Osteoblast (primary cell): ENCODE data around the gene TEKT2. TPM values are rescaled to one million over a fixed set of nuclear protein-coding genes. Genes with fewer than 3 reads are reported as not detected.

Experiments
- DNase-seq: peaks from one replicate; pipeline ENCODE4 v3.0.0; 2011; ENCODE audit warnings: low spot score, mixed read lengths; ENCODE audit not compliant: insufficient read length; ENCODE audit errors: missing footprints
- H2AFZ ChIP-seq: 2 replicates; pipeline ENCODE4 v1.6.0; 2011; ENCODE audit warnings: mild to moderate bottlenecking, low read length
- H3K27ac ChIP-seq: 2 replicates; pipeline ENCODE4 v1.5.1; 2011; ENCODE audit warnings: mild to moderate bottlenecking, low read depth, low read length, moderate library complexity
- H3K27me3 ChIP-seq: 2 replicates; pipeline ENCODE4 v1.6.0; 2012; ENCODE audit warnings: mild to moderate bottlenecking, control low read depth, inconsistent platforms, low read length, moderate library complexity; ENCODE audit not compliant: insufficient read depth
- H3K36me3 ChIP-seq: 2 replicates; pipeline ENCODE4 v1.5.1; 2011; ENCODE audit warnings: mild to moderate bottlenecking, low read length, control low read depth, moderate library complexity; ENCODE audit not compliant: insufficient read depth
- H3K4me1 ChIP-seq: 2 replicates; pipeline ENCODE4 v1.5.1; 2011; ENCODE audit warnings: mild to moderate bottlenecking, low read length, control low read depth, moderate library complexity; ENCODE audit not compliant: insufficient read depth
- H3K4me2 ChIP-seq: 2 replicates; pipeline ENCODE4 v1.6.0; 2011; ENCODE audit warnings: mild to moderate bottlenecking, low read length; ENCODE audit not compliant: insufficient read depth
- H3K4me3 ChIP-seq: fragments of 200-600 bp; sonication (generic); 3 replicates; pipeline ENCODE4 v1.5.1; 2012; ENCODE audit warnings: mild to moderate bottlenecking, low read length, inconsistent platforms; ENCODE audit not compliant: insufficient read depth
- H3K79me2 ChIP-seq: 2 replicates; pipeline ENCODE4 v1.6.0; 2012; ENCODE audit warnings: mild to moderate bottlenecking, low read length, control low read depth, inconsistent platforms; ENCODE audit not compliant: insufficient read depth
- H3K9me3 ChIP-seq: 2 replicates; pipeline ENCODE4 v1.5.1; 2011; ENCODE audit warnings: low read depth, low read length, control low read depth
- H4K20me1 ChIP-seq: 2 replicates; pipeline ENCODE4 v1.6.0; 2012; ENCODE audit warnings: mild to moderate bottlenecking, low read length, control low read depth; ENCODE audit not compliant: insufficient read depth
- total RNA-seq: library from RNA; depleted of rRNA; stranded (reverse); fragments of >200 nt; gene quantifications from 2 replicates; pipeline ENCODE4 v1.2.3, GENCODE V29; 2012
- TF ChIP-seq, protein P1 (sequence below): IDR thresholded peaks from 2 replicates; pipeline ENCODE4 v1.5.1; 2011; ENCODE audit warnings: mild to moderate bottlenecking, low read depth, low read length, moderate library complexity; ENCODE audit errors: extremely low read depth

TEKT2 gene
- total RNA-seq, 1 donor = not detected

DNA sequence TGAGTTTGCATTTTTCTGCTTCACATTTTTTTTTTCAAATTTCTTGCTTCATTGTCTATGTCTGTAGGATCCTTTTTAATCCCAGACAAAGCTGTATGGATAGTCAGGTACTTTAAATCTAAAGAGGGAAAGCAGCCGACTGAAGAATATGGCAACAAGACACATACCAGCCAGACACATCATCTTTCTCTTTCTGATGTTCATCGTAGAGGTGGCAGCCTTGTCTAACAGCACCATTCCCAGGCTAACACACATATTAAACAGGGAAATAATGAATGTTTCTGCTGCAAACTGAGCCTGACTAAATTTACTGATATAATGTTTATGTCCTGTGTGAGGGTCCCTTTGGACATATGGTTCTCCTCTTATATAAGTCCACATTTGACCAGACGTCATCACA is 3.7 kb upstream of the TEKT2 start:
- H3K79me2 ChIP-seq = no peaks in the 10 kb centered on the region
- H3K27ac ChIP-seq = no peak overlapping the region
- H3K4me1 ChIP-seq = peaks cover 5% of the 10 kb centered on the region
- no peaks in the 10 kb centered on the region for H4K20me1 ChIP-seq
- TF ChIP-seq, protein P1, sequence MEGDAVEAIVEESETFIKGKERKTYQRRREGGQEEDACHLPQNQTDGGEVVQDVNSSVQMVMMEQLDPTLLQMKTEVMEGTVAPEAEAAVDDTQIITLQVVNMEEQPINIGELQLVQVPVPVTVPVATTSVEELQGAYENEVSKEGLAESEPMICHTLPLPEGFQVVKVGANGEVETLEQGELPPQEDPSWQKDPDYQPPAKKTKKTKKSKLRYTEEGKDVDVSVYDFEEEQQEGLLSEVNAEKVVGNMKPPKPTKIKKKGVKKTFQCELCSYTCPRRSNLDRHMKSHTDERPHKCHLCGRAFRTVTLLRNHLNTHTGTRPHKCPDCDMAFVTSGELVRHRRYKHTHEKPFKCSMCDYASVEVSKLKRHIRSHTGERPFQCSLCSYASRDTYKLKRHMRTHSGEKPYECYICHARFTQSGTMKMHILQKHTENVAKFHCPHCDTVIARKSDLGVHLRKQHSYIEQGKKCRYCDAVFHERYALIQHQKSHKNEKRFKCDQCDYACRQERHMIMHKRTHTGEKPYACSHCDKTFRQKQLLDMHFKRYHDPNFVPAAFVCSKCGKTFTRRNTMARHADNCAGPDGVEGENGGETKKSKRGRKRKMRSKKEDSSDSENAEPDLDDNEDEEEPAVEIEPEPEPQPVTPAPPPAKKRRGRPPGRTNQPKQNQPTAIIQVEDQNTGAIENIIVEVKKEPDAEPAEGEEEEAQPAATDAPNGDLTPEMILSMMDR = no peak
- H3K4me2 ChIP-seq = no peak overlapping the region
- H3K27me3 ChIP-seq = no peaks in the 10 kb centered on the region
- no peak overlapping the region for H2AFZ ChIP-seq
- DNase-seq = peak; percentile 34
- H3K4me3 ChIP-seq = no peak overlapping the region
- H3K9me3 ChIP-seq = no peaks in the 10 kb centered on the region
- no peaks in the 10 kb centered on the region for H3K36me3 ChIP-seq

- Histone ChIP-seq H3K4me2 (no peak overlapping the region), H3K27me3 (no peaks in the 10 kb centered on the region), H3K79me2 (no peaks in the 10 kb centered on the region), H2AFZ (no peak overlapping the region), H3K4me3 (no peak overlapping the region), H3K36me3 (no peaks in the 10 kb centered on the region), H3K4me1 (peaks cover 5% of the 10 kb centered on the region), H3K27ac (no peak overlapping the region), H3K9me3 (no peaks in the 10 kb centered on the region), H4K20me1 (no peaks in the 10 kb centered on the region)
- TF ChIP-seq, protein P1 = no peak
- DNase-seq = peak; percentile 8
Observed at GRCh38 chr1:36080801-36081200, 3.1 kb upstream of the TEKT2 start.

DNA sequence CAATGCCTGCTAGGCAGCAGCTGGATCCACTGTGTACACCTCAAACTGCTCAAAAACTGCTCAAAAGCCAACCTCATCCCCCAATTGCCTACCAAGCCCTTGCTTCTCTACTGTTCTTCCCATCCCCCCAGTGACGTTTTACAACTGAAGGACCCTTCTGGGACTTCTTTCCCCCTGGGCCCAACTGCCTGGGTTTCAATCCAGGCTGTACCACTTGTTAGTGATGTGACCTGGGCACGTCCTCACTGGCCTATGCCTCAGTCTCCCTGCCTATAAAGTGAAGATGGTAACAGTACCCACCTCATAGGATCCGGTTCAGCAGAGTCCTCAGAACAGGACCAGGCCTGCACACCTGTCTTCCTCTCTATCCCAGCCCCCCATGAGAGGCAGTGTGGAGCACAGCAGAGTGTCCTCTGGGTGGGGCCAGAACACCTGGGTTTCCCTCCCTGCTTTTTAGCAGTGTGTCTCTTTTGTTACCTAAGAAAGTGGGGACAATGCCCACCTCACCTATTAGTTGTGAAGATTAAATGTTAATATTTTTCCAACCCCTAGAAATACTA is 1.9 kb upstream of the TEKT2 start:
- H4K20me1 ChIP-seq = no peaks in the 10 kb centered on the region

GRCh38 chr1:36083219-36083618 is 675 bp upstream of the TEKT2 start:
- Histone ChIP-seq H3K27ac (no peak overlapping the region), H4K20me1 (no peaks in the 10 kb centered on the region)

More for the DNA sequence above, 1.9 kb upstream of the TEKT2 start:
- H2AFZ ChIP-seq = no peak overlapping the region
- no peak overlapping the region for H3K27ac ChIP-seq
- no peak overlapping the region for H3K4me2 ChIP-seq
- no peaks in the 10 kb centered on the region for H3K36me3 ChIP-seq
- no peaks in the 10 kb centered on the region for H3K27me3 ChIP-seq
- TF ChIP-seq, protein P1 = no peak
- DNase-seq = peak; percentile 68
- H3K4me3 ChIP-seq = no peak overlapping the region
- H3K9me3 ChIP-seq = no peaks in the 10 kb centered on the region
- no peaks in the 10 kb centered on the region for H3K79me2 ChIP-seq
- H3K4me1 ChIP-seq = peaks cover 5% of the 10 kb centered on the region

More at GRCh38 chr1:36083219-36083618, 675 bp upstream of the TEKT2 start:
- H3K27me3 ChIP-seq = no peaks in the 10 kb centered on the region
- H2AFZ ChIP-seq = no peak overlapping the region
- no peaks in the 10 kb centered on the region for H3K9me3 ChIP-seq
- TF ChIP-seq, protein P1 = no peak
- peaks cover 5% of the 10 kb centered on the region for H3K4me1 ChIP-seq
- H3K79me2 ChIP-seq = no peaks in the 10 kb centered on the region
- DNase-seq = peak; percentile 34
- H3K4me2 ChIP-seq = no peak overlapping the region
- H3K4me3 ChIP-seq = no peak overlapping the region
- H3K36me3 ChIP-seq = no peaks in the 10 kb centered on the region
